Prostate gland (tissue), 2 donors: ENCODE data around the gene GNAS.

Source experiments
- POLR2A ChIP-seq: fragments of 450-650 bp; IDR thresholded peaks from one replicate; pipeline ENCODE4 v1.6.1; 2016; ENCODE audit warnings: antibody characterized with exemption, mild to moderate bottlenecking
- POLR2AphosphoS5 ChIP-seq: sonication (generic); formaldehyde crosslinking; IDR thresholded peaks from one replicate; pipeline ENCODE4 v1.6.1; 2017; ENCODE audit warnings: antibody characterized with exemption
- TF ChIP-seq, protein P1 (sequence below), 4 experiments: fragments of 200-600 bp in 2 of 4; fragments of 450-650 bp in 2 of 4; sonication (generic) in 2 of 4; IDR thresholded peaks; 1 replicate in 3 of 4; 2 replicates in 1 of 4; pipeline ENCODE4 v1.5.1; 2016 to 2019; ENCODE audit warnings: antibody characterized with exemption in 4 of 4, mild to moderate bottlenecking in 2 of 4, moderate library complexity in 2 of 4

DNA sequence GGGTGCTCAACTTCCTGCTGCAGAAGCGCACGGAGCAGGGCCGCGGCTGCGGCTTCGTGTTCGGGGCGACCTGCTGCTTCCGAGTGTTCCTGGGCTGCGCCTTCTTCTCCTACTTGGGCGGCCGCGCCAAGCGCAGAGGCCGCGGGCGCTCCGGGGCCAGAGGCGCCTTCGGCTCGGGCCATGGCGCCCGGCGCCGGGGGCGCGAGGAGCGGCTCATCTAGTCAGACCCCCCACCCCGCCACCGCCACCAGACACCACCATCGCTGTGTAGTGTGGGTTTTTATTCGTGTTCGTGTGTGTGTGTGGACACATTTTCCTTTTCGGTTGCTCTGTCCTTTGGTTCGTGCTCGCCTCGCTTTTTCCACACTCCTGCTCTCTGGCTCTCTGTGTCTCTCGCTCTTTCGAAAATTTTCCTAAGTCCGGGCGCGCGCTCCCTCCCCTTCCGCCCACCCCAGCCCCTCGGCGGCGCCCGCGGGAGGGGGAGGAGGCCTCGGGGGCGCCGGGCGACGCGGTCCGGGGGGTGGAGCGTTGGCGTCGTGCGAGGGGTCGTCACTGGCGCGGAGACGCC is 38.1 kb downstream of the GNAS start:
- TF ChIP-seq, protein P1, sequence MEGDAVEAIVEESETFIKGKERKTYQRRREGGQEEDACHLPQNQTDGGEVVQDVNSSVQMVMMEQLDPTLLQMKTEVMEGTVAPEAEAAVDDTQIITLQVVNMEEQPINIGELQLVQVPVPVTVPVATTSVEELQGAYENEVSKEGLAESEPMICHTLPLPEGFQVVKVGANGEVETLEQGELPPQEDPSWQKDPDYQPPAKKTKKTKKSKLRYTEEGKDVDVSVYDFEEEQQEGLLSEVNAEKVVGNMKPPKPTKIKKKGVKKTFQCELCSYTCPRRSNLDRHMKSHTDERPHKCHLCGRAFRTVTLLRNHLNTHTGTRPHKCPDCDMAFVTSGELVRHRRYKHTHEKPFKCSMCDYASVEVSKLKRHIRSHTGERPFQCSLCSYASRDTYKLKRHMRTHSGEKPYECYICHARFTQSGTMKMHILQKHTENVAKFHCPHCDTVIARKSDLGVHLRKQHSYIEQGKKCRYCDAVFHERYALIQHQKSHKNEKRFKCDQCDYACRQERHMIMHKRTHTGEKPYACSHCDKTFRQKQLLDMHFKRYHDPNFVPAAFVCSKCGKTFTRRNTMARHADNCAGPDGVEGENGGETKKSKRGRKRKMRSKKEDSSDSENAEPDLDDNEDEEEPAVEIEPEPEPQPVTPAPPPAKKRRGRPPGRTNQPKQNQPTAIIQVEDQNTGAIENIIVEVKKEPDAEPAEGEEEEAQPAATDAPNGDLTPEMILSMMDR (IDR thresholded peaks at IDR 0.05), result no peak
- TF ChIP-seq POLR2AphosphoS5 (peak; percentile 35), POLR2A (peak; percentile 45)
